DOHH2 (cell line): ENCODE results near the gene PODXL.

ENCODE experiments used
- H3F3A ChIP-seq: fragments of 200-600 bp; sonication (generic), shearing (Covaris generic); 2 replicates; pipeline ENCODE4 v1.6.0; 2016; ENCODE audit warnings: antibody characterized with exemption, mild to moderate bottlenecking; ENCODE audit not compliant: control insufficient read depth, insufficient read depth
- H3K27ac ChIP-seq: fragments of 200-600 bp; sonication (generic); 2 replicates; pipeline ENCODE4 v1.5.1; 2014; ENCODE audit warnings: low read depth, mild to moderate bottlenecking, low read length, moderate library complexity
- H3K27me3 ChIP-seq: fragments of 200-600 bp; sonication (generic); 2 replicates; pipeline ENCODE4 v1.6.1; 2014; ENCODE audit warnings: mild to moderate bottlenecking, low read length, mixed read lengths; ENCODE audit not compliant: control insufficient read depth
- H3K36me3 ChIP-seq: fragments of 200-600 bp; sonication (generic); 2 replicates; pipeline ENCODE4 v1.6.1; 2014; ENCODE audit warnings: mild to moderate bottlenecking, low read length, moderate library complexity, mixed read lengths; ENCODE audit not compliant: control insufficient read depth
- H3K4me1 ChIP-seq: fragments of 200-600 bp; sonication (generic); 2 replicates; pipeline ENCODE4 v1.6.1; 2014; ENCODE audit warnings: mild to moderate bottlenecking, low read length, mixed read lengths; ENCODE audit not compliant: control insufficient read depth
- H3K4me2 ChIP-seq: fragments of 200-600 bp; sonication (generic); 2 replicates; pipeline ENCODE4 v1.6.0; 2014; ENCODE audit warnings: mild to moderate bottlenecking, low read length, moderate library complexity
- H3K4me3 ChIP-seq: fragments of 200-600 bp; sonication (generic); 2 replicates; pipeline ENCODE4 v1.5.1; 2014; ENCODE audit warnings: mild to moderate bottlenecking, low read length, mixed read lengths
- H3K79me2 ChIP-seq: fragments of 200-600 bp; sonication (generic); 2 replicates; pipeline ENCODE4 v1.6.1; 2014; ENCODE audit warnings: mild to moderate bottlenecking, low read length, mixed read lengths; ENCODE audit not compliant: control insufficient read depth
- H3K9me2 ChIP-seq: fragments of 200-600 bp; sonication (generic); replicated peaks from 2 replicates; pipeline ENCODE4 v1.6.1; 2014; ENCODE audit warnings: mild to moderate bottlenecking, low read length, mixed read lengths; ENCODE audit not compliant: control insufficient read depth
- H3K9me3 ChIP-seq: fragments of 200-600 bp; sonication (generic); 2 replicates; pipeline ENCODE4 v1.6.1; 2014; ENCODE audit warnings: antibody characterized with exemption, low read length, mixed read lengths; ENCODE audit not compliant: control insufficient read depth, insufficient read depth
- H4K20me1 ChIP-seq: fragments of 200-600 bp; sonication (generic); 2 replicates; pipeline ENCODE4 v1.6.0; 2014; ENCODE audit warnings: low read depth, mild to moderate bottlenecking, antibody characterized with exemption, low read length, moderate library complexity; ENCODE audit not compliant: control insufficient read depth, insufficient read depth
- EZH2phosphoT487 ChIP-seq: fragments of 200-600 bp; sonication (generic); IDR thresholded peaks from 2 replicates; pipeline ENCODE4 v1.6.1; 2017; ENCODE audit warnings: borderline replicate concordance, mild to moderate bottlenecking, antibody characterized with exemption, low read length, moderate library complexity, mixed read lengths
- TF ChIP-seq, protein P1 (sequence below): fragments of 200-600 bp; sonication (generic); IDR thresholded peaks from one replicate; pipeline ENCODE4 v1.5.1; 2014; ENCODE audit warnings: antibody characterized with exemption, mild to moderate bottlenecking, low read depth, low read length; ENCODE audit not compliant: poor library complexity, severe bottlenecking

PODXL gene

DNA sequence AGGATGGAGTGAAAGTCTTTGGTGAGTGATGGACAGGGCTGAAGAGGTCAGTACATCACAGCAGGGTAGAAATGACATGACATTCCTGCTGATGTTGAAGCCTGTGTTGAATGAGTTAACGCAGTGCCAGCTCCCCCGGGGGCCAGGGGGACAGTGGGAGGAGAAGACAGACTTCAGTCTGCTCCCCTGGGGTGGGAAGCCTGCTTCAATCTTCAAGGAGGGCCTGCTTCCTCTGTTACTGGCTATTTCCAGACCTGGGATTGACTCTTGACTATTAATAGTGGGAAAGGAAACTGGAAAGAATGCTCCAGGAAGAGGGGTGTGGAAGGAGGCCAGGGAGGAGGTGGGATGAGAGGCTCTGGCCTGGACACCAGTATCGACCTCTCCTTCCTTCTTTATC lies 27.2 kb downstream of the PODXL start:
- TF ChIP-seq EZH2phosphoT487 = no peak
- TF ChIP-seq, protein P1, sequence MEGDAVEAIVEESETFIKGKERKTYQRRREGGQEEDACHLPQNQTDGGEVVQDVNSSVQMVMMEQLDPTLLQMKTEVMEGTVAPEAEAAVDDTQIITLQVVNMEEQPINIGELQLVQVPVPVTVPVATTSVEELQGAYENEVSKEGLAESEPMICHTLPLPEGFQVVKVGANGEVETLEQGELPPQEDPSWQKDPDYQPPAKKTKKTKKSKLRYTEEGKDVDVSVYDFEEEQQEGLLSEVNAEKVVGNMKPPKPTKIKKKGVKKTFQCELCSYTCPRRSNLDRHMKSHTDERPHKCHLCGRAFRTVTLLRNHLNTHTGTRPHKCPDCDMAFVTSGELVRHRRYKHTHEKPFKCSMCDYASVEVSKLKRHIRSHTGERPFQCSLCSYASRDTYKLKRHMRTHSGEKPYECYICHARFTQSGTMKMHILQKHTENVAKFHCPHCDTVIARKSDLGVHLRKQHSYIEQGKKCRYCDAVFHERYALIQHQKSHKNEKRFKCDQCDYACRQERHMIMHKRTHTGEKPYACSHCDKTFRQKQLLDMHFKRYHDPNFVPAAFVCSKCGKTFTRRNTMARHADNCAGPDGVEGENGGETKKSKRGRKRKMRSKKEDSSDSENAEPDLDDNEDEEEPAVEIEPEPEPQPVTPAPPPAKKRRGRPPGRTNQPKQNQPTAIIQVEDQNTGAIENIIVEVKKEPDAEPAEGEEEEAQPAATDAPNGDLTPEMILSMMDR = no peak
- no peaks in the 10 kb centered on the region for H3K36me3 ChIP-seq
- H3K9me3 ChIP-seq = no peaks in the 10 kb centered on the region

DNA sequence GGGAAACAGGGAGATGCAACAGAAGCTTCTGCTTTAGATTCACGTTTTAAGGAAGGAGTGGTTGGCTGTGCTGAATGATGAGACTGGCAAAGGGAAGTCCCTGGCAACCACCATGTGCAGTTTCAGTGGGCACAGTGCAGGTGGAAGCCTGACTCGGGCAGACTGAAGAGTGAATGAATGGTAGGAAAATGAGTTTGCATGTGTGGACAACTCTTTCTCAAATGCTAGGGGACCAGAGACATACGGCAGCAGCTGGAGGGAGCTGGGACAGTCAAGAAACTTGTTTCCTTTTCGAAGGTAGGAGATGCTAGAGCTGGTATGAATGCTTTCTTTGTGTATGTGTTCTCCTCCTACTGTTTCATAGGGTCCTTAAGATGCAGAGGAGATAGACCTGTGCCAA lies 29.0 kb downstream of the PODXL start:
- no peaks in the 10 kb centered on the region for H3F3A ChIP-seq
- H3K9me3 ChIP-seq = no peaks in the 10 kb centered on the region
- no peaks in the 10 kb centered on the region for H4K20me1 ChIP-seq
- no peaks in the 10 kb centered on the region for H3K27me3 ChIP-seq
- H3K36me3 ChIP-seq = no peaks in the 10 kb centered on the region
- no peak overlapping the region for H3K27ac ChIP-seq
- no peak overlapping the region for H3K4me3 ChIP-seq
- H3K4me1 ChIP-seq = no peaks in the 10 kb centered on the region
- no peak overlapping the region for H3K4me2 ChIP-seq
- no peaks in the 10 kb centered on the region for H3K9me2 ChIP-seq
- no peaks in the 10 kb centered on the region for H3K79me2 ChIP-seq
- no peak for TF ChIP-seq EZH2phosphoT487
- TF ChIP-seq, protein P1 = no peak

More for the DNA sequence above, 27.2 kb downstream of the PODXL start:
- Histone ChIP-seq H3K27me3 (no peaks in the 10 kb centered on the region), H3K79me2 (no peaks in the 10 kb centered on the region), H3K4me2 (no peak overlapping the region), H4K20me1 (no peaks in the 10 kb centered on the region), H3F3A (no peaks in the 10 kb centered on the region), H3K4me1 (no peaks in the 10 kb centered on the region), H3K9me2 (no peaks in the 10 kb centered on the region), H3K27ac (no peak overlapping the region), H3K4me3 (no peak overlapping the region)

DNA sequence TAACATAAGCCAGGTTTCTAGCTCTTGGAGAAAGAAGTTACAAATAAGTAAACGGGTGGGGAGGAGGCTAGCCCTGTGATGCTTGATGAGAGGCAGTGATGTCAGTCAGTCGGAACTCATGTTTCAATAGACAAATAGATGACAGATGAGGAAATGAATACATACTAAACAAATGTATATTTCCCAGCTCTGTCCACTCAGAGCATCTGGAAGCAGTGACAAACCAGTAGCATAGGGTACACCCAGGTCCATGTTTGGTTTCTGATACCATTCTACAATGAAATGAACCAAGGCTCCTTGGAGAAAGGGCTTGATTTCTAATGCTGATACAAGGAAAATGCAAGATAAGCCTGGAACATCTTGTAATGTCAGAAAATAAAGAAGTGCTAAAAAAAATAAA lies 30.6 kb downstream of the PODXL start:
- Histone ChIP-seq H3K36me3 (no peaks in the 10 kb centered on the region), H3K4me1 (no peaks in the 10 kb centered on the region), H3K9me3 (no peaks in the 10 kb centered on the region), H4K20me1 (no peaks in the 10 kb centered on the region), H3K27ac (no peak overlapping the region), H3K79me2 (no peaks in the 10 kb centered on the region), H3K27me3 (no peaks in the 10 kb centered on the region), H3K4me2 (no peak overlapping the region), H3K9me2 (no peaks in the 10 kb centered on the region), H3F3A (no peaks in the 10 kb centered on the region), H3K4me3 (no peak overlapping the region)
- TF ChIP-seq, protein P1 = no peak
- TF ChIP-seq EZH2phosphoT487 = no peak

DNA sequence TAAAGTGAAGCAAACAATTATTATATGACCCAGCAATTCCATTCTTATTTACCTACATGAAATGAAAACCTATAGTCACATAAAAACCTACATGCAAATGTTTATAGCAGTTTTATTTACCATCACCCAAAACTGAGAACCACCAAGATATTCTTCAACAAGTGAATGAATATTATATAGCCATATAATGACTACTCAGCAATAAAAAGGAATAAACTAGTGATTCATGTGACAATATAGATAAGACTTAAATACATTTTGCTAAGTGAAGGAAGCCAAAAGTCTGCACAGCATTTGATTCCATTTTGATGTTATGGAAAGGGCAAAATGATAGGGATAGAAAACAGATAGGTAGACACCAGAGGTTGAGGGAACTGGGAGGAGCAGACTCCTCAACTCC lies 31.7 kb downstream of the PODXL start:
- H3K27ac ChIP-seq = no peak overlapping the region
- no peak for TF ChIP-seq EZH2phosphoT487
- TF ChIP-seq, protein P1 = no peak
- H4K20me1 ChIP-seq = no peaks in the 10 kb centered on the region
- no peaks in the 10 kb centered on the region for H3K36me3 ChIP-seq
- no peaks in the 10 kb centered on the region for H3K27me3 ChIP-seq
- H3K4me2 ChIP-seq = no peak overlapping the region
- H3K79me2 ChIP-seq = no peaks in the 10 kb centered on the region
- H3K9me2 ChIP-seq = no peaks in the 10 kb centered on the region
- H3K4me3 ChIP-seq = no peak overlapping the region
- H3K9me3 ChIP-seq = no peaks in the 10 kb centered on the region
- H3K4me1 ChIP-seq = no peaks in the 10 kb centered on the region
- no peaks in the 10 kb centered on the region for H3F3A ChIP-seq
